GM18907 (cell line): ENCODE results near the gene SETBP1.

Experiments used
- ATAC-seq: cut with Tn5 transposase; IDR thresholded peaks from one replicate; pipeline ENCODE4 v1.9.1; 2021; ENCODE audit warnings: mild to moderate bottlenecking, moderate library complexity; ENCODE audit not compliant: unreplicated experiment

The SETBP1 gene

DNA sequence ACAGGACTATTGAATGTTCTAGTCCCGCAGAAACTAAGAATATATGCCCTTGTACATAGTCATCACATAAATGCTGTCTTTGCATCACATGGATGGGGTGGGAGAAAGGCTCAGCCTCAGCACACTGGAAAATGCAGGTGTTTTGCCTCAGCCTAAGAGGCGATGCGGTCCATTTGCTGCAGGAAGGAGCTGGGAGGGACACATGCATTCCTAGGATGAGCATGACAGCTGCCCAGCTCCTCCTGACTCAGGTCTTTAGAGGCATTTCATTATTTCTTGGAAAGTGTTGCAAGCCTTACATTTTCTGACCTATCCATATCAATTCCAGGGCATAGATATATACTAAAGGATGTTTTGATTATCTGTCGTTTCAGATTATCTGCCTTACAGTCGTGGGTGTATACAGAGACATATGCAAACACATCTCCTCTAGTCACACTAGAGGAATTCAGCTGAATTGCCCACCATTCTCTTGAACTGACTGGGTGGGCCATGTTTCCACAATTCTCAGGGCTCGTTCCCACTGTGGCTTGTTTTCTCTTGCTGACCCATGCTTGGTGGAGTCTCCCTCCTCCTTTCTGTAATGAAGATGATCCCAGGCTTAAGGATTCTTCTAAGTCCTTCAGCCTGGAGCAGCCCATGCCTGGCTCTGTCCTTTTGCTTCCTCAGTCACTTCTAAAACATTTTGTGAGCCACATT, 156.9 kb downstream of the SETBP1 start:
- no peak for ATAC-seq

DNA sequence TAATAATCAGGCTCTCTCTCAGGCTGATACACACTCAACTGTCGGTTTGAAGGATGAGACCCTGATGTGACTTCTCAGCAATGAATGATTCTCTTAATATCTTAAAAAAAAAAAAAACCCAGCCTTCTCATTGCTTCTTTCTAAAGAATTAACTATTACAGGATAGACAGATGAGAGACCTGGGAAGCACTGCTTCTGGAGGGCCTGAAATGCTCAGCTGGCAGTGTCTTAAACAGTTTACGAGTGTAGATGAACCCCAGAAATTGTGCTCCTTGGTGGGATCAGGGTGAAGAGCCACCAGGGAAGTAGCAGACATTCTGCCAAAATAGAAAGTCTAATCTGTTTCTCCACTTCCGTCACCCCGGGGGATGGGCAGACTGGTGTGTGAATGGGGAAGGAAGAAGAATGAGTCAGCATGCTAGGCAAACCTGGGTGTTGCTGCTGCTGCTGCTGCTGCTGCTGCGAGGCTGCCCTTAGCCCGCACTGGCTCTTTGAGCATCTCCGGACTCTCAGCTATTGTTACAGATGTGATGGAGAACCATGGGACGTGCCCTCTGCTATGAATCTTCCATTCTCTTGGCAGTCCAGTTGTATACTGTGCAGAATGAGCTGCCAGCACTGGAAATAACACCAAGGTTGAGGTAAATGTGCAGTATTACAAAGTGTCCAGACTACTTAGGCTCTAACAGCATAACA, 158.4 kb downstream of the SETBP1 start:
- peak; percentile 100 for ATAC-seq

DNA sequence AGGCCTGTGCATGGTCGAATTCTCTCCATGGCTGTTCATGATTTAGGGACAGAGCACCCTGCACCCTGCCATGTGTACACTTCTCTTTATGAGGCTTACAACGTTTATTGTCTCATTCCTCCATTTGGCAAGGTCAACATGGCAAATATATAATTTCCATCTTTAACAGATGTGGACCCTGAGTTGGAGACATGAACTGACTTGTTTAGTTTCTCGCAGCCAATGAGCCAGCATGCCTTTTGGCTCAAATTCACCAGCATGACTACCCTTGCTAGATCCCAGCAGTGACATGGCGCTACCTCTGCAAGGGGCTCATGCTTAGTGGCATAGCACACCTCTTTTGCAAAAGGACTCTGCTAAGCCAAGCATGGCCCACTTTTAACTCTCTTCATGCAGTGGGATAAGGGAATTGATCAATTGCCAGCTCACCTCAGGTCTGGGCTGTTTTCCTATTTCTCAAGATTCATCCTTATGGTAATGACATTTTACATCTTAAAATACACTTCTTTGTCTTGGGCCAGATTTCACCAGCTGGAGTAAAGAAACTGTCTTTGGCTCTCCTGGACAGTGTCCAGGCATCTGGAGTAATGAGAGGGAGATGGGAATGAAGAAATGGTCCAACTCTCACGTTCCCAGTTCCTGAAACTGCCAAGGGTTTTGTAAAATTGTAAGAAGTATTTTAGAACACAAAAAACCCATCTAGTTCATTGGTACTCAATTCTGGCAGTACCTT, 159.5 kb downstream of the SETBP1 start:
- no peak for ATAC-seq

GRCh38 chr18:44841221-44841620, 160.5 kb downstream of the SETBP1 start:
- no peak for ATAC-seq

GRCh38 chr18:44841752-44842587, 161.3 kb downstream of the SETBP1 start:
- ATAC-seq, result no peak

DNA sequence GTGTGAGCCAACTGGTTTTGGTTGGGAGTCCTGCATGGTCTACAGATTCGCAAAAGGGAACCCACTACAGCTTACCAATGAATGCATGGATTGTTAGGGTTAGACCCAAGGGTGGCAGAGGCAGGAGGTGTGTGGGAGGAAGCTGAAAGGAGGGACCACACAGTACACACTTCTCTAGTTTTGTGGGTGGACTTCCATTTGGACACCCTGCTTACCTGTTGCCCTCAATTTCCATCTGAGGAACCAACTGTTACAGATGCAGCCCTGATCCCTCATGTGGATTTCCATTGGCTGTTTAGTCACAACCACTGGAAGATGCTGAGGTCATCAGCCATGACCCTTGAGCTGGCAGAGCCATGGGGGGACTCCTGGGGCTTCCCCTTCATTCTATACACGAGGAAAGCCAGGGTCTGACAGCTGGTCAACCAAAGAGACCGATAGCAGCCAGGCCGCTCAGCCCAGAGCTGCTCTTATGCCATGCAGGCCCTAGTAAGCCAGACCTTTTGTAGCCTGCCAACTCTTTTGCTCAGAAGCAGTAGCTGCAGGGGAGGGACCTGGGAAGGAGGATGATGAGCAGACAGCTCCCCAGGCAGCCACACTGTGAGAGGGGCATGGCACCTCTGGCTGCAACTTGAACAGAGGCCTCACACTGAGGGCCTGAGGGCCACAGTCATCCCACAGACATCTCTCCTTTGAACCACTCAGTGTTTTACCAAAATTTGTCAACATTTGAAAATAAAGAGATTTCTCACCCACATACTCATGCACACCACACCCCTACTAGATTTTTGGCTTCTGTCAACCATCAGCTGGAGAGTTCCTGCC, 162.1 kb downstream of the SETBP1 start:
- ATAC-seq, result no peak

DNA sequence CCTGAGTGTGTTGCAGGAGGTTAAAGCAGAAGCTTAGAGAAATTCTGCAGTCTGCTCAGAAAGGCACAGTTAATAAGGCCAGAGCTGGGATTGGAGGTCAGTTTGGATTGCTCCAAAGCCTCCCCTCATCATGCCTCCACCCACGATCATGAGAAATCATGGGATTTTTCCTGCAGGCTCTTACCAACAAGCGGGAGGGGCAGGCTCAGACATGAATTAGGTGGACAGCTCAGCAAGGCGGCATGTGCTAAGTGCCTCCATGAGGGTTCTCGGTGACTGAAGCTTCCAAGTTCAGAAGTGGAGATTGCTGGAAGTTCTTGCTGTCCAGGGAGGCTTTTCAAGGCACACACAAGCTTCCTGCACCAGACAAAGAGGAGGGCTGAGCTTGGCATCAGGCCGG, 163.8 kb downstream of the SETBP1 start:
- ATAC-seq, result no peak

DNA sequence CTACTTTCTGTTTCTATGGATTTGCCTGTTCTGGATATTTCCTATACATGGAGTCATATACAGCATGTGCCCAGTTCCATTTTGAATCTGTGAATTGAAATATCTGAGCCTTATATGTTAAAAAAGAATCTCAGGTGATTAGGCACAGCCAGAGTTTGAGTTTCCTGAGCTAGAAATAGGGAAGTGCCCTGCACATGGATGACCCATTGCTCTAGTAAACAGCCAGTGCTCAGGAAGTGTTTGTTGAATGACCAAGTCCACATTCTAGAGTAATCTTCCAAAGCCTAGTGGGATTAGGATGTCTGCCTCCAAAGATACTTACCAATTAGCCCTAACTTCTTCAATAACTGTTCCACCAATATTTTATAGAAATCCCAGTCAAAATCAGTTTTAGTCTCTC, 165.8 kb downstream of the SETBP1 start:
- ATAC-seq, result no peak

- ATAC-seq, result no peak
These were observed 168.1 kb downstream of the SETBP1 start for GRCh38 chr18:44848644-44849335.

DNA sequence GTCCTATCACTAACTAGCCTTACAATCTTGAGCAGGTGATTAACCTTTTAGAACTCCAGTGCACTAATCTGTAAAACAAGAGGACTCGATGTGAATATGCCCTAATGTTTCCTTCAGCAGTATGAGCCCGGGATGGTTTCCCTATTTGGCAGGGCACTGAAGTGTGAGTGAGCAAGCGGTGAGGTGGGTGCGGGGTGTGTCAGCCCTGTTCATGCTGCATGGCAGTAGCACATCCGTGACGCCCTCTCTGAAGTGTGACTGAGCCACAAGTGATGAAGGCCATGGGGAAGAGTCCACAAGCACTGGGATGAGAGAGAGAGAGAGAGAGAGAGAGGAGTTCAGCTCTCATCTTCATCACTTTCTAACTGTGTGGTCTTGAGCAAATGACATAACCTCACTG, 168.7 kb downstream of the SETBP1 start:
- ATAC-seq, result no peak

DNA sequence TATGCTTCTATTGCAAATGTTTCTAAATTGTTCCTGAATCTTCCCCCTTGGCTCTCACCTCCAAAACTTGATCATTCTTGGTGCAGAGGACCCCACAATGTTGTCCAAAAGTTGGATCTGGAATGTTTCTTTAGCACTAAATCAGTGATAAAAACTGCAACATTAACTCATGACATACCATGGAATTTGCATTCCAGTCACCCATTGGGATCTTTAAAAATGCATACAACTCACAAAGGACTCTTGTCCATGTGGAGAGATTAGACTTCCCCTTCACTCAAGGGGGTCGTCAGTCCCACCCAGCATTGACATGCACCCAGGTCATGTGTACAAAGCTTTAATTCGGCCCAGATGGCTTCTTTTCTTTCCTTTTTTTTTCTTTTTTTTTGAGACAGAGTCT, 169.3 kb downstream of the SETBP1 start:
- ATAC-seq, result no peak

GRCh38 chr18:44851856-44852621, 171.4 kb downstream of the SETBP1 start:
- no peak for ATAC-seq

DNA sequence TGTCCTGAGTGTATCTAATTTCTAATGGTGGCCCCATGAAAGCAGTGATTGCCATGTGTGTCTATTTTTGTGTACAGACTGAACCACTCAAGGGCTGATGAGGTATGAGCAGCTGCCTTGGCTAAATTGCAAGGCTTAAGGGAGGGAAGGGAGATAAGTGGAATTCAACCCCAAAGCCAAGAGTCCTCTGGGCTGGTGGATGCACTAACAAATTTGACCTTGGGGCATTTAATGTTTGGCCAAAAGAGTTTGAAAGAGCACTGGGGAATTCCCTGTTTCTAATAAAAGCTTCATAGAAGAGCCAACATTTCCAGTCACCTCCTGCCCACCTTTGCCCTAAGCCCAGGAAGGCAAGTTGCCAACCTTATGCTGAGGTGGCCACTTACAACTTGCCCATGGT, 172.1 kb downstream of the SETBP1 start:
- ATAC-seq, result no peak

DNA sequence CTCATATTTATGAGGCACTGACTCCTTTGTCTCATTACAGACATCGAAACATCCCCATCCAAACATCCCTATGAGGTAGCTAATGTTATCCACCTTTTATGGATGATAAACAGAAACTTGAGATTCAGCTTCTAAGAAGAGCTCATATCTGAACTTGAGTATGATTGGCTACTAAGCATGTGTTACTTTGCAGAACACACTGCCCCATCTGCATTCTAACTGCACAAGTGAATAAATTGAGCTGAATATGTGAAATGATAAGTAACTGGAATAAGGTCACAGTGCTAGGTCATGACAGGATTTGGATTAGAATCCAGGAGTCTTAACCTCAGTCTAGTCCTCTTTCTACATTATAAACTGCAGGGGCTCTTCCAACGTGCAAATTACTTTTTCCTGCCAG, 172.7 kb downstream of the SETBP1 start:
- no peak for ATAC-seq

- ATAC-seq, result no peak
These were observed 175.0 kb downstream of the SETBP1 start for GRCh38 chr18:44855681-44856080.

DNA sequence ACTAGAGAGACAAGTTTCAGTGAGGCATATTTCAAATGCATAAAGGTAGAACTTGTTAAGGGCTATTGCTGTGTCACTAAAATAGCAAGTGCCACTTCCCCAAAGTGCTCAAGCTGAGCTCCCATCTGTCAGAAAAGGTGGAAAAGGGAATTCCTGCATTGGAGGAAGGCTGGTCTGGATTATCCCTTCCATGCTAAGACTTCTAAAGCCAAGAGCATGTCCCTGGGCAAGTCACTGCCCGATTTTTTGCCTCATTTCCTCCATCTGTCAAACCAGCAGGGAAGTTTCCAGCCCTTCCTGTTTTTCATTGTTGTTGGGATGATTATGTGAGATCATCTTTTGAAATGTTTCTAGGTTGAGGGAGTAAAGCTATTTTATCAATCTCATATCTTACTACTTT, 175.5 kb downstream of the SETBP1 start:
- ATAC-seq, result no peak

GRCh38 chr18:44857081-44857480, 176.4 kb downstream of the SETBP1 start:
- no peak for ATAC-seq

GRCh38 chr18:44857744-44858491, 177.2 kb downstream of the SETBP1 start:
- no peak for ATAC-seq
